ENCODE results near the gene ATP1B4.

- TF ChIP-seq, protein P1, sequence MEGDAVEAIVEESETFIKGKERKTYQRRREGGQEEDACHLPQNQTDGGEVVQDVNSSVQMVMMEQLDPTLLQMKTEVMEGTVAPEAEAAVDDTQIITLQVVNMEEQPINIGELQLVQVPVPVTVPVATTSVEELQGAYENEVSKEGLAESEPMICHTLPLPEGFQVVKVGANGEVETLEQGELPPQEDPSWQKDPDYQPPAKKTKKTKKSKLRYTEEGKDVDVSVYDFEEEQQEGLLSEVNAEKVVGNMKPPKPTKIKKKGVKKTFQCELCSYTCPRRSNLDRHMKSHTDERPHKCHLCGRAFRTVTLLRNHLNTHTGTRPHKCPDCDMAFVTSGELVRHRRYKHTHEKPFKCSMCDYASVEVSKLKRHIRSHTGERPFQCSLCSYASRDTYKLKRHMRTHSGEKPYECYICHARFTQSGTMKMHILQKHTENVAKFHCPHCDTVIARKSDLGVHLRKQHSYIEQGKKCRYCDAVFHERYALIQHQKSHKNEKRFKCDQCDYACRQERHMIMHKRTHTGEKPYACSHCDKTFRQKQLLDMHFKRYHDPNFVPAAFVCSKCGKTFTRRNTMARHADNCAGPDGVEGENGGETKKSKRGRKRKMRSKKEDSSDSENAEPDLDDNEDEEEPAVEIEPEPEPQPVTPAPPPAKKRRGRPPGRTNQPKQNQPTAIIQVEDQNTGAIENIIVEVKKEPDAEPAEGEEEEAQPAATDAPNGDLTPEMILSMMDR (IDR thresholded peaks at IDR 0.05 in 8 of 11, conservative IDR thresholded peaks at IDR 0.05 in 3 of 11): no peak
- no peak for TF ChIP-seq POLR2A (IDR thresholded peaks at IDR 0.05)
Observed at GRCh38 chrX:120379937-120380681, 18.2 kb downstream of the ATP1B4 start.
